ENCODE data around the gene PPP1R3C.

DNA sequence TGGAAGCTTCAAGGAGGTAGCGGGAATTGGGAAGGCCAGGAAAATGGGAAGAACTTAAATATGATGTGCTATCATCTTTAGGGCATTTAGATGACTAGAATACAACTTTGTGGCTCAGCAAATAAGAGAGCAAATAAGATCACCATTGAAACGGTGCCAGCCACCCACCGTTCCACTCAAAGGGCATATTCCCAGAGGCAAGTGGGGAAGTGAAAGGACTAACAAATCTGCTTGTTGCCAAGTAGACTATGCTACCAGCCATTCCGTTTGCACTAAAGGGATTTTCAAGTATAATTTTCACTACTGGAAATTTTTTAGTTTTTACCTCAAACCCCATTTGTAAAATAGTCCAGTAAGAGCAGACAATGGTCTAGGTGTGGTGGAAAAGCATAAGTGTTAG lies 4.0 kb upstream of the PPP1R3C start:
- TF ChIP-seq, protein P1, sequence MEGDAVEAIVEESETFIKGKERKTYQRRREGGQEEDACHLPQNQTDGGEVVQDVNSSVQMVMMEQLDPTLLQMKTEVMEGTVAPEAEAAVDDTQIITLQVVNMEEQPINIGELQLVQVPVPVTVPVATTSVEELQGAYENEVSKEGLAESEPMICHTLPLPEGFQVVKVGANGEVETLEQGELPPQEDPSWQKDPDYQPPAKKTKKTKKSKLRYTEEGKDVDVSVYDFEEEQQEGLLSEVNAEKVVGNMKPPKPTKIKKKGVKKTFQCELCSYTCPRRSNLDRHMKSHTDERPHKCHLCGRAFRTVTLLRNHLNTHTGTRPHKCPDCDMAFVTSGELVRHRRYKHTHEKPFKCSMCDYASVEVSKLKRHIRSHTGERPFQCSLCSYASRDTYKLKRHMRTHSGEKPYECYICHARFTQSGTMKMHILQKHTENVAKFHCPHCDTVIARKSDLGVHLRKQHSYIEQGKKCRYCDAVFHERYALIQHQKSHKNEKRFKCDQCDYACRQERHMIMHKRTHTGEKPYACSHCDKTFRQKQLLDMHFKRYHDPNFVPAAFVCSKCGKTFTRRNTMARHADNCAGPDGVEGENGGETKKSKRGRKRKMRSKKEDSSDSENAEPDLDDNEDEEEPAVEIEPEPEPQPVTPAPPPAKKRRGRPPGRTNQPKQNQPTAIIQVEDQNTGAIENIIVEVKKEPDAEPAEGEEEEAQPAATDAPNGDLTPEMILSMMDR (conservative IDR thresholded peaks at IDR 0.05; ENCODE audit: low read length), result no peak
- no peak for TF ChIP-seq EZH2phosphoT487 (IDR thresholded peaks at IDR 0.05; ENCODE audit: borderline replicate concordance, low read depth, low read length)

Data from OCI-LY7 (cell line).